ENCODE measurements around the gene SOX9.

DNA sequence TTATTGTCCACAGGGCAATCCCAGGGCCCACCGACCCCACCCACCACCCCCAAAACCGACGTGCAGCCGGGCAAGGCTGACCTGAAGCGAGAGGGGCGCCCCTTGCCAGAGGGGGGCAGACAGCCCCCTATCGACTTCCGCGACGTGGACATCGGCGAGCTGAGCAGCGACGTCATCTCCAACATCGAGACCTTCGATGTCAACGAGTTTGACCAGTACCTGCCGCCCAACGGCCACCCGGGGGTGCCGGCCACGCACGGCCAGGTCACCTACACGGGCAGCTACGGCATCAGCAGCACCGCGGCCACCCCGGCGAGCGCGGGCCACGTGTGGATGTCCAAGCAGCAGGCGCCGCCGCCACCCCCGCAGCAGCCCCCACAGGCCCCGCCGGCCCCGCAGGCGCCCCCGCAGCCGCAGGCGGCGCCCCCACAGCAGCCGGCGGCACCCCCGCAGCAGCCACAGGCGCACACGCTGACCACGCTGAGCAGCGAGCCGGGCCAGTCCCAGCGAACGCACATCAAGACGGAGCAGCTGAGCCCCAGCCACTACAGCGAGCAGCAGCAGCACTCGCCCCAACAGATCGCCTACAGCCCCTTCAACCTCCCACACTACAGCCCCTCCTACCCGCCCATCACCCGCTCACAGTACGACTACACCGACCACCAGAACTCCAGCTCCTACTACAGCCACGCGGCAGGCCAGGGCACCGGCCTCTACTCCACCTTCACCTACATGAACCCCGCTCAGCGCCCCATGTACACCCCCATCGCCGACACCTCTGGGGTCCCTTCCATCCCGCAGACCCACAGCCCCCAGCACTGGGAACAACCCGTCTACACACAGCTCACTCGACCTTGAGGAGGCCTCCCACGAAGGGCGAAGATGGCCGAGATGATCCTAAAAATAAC is 3.0 kb downstream of the SOX9 start:
- no peak for TF ChIP-seq POLR2A (IDR thresholded peaks at IDR 0.05; ENCODE audit: low read length)
- no peak for TF ChIP-seq GATA1 (IDR thresholded peaks at IDR 0.05; ENCODE audit: low read depth, low read length)
